GM21447 (cell line): Measurements from ENCODE around the gene MLPH.

Experiments used
- ATAC-seq: cut with Tn5 transposase; IDR thresholded peaks from one replicate; pipeline ENCODE4 v1.9.1; 2021; ENCODE audit not compliant: unreplicated experiment

Gene MLPH

DNA sequence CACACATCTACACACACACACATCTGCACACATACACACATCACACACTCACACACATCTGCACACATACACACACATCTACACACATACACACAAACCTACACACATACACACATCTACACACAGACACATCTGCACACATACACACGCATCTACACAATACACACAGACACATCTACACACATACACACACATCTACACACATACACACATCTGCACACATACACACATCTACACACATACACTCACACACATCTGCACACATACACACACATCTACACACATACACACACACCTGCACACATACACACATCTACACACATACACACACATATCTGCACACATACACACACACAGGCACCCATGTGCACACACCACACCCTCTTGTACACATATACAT lies 78.9 kb downstream of the MLPH start:
- no peak for ATAC-seq

- no peak for ATAC-seq
These were observed 79.6 kb downstream of the MLPH start, which contains the start of gene PRLH for GRCh38 chr2:237566401-237567235. Gene PRLH, plus strand, starts transcription at chr2:237566574. Its CDS starts 0 bp downstream, at chr2:237566574.

DNA sequence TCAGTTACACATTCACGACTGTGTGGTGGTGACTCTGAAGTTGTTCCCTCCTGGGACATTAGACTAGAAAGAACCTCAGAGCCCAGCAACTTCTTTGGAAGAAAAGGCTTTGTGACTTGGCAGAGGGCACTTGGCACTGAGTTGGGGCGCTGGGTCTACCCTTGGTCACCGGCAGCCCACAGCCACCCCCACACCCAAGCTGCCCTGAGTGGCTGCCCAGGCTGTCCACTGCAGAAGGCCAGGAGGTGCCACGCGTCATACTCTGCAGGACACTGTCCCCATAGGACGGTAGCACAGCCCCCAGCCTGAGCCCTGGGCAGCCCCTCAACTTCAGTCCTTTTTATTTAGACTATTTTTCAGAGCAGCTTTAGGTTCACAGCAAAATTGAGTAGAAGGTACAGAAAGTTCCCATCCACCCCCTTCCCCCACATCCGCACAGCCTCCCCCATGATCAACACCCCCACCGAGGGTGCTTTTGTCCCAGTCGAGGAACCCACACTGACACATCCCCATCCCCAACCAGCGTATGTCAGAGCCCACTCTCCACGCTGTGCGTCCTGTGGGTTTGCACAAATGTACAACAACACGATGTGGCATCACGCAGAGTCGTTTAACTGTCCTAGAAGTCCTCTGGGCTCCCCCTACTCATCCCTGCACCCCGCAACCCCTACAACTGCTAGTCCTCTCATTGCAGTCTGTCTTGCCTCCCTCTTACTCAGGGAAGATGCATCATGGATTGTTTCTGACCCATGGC lies 80.4 kb downstream of the MLPH start:
- ATAC-seq, result no peak

GRCh38 chr2:237568121-237568660 lies 81.1 kb downstream of the MLPH start:
- ATAC-seq, result no peak

DNA sequence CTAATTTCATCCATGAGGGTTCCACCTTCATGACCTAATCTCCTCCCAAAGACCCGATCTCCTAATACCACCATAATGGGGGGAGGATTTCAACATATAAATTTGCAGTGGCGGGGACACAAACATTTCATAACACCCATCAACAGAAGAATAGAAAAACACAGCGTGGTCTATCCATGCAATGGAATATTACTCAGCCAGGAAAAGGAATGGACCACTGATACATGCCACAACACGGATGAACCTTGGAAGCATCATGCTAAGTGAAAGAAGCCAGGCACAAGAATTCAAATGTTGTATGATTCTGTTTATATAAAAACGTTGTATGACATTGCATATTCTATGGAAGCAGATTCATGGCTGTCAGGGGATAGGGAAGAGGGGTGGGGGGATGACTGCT lies 82.0 kb downstream of the MLPH start:
- ATAC-seq, result no peak

- no peak for ATAC-seq
These were observed 82.8 kb downstream of the MLPH start for GRCh38 chr2:237569896-237570295.

GRCh38 chr2:237570776-237571335 lies 83.8 kb downstream of the MLPH start:
- no peak for ATAC-seq

DNA sequence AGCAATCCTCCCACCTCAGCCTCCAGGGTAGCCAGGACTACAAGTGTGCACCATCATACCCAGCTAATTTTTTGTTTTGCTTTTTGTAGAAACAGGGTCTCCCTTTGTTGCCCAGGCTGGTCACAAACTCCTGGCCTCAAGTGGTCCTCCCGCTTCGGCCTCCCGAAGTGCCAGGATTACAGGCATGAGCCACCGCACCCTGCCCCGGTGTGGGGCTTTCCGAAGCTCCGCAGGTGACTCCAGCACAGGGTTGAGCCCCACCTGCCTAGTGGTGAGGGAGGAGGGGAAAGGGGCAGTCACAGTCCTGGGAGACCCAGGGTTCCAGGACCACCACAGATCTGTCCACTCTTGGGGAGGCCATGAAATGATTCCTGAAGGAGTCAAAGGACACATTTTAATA lies 84.5 kb downstream of the MLPH start:
- no peak for ATAC-seq

GRCh38 chr2:237572021-237572741 lies 85.1 kb downstream of the MLPH start:
- ATAC-seq, result peak; percentile 89

GRCh38 chr2:237572742-237573101 lies 85.7 kb downstream of the MLPH start:
- ATAC-seq, result no peak

GRCh38 chr2:237573721-237574415 lies 86.8 kb downstream of the MLPH start:
- no peak for ATAC-seq

GRCh38 chr2:237574467-237574866 lies 87.4 kb downstream of the MLPH start:
- ATAC-seq, result no peak

GRCh38 chr2:237574894-237575868 lies 88.1 kb downstream of the MLPH start:
- ATAC-seq, result no peak

GRCh38 chr2:237575869-237576862 lies 89.1 kb downstream of the MLPH start:
- ATAC-seq, result no peak

GRCh38 chr2:237576974-237577373 lies 89.9 kb downstream of the MLPH start:
- ATAC-seq, result no peak

DNA sequence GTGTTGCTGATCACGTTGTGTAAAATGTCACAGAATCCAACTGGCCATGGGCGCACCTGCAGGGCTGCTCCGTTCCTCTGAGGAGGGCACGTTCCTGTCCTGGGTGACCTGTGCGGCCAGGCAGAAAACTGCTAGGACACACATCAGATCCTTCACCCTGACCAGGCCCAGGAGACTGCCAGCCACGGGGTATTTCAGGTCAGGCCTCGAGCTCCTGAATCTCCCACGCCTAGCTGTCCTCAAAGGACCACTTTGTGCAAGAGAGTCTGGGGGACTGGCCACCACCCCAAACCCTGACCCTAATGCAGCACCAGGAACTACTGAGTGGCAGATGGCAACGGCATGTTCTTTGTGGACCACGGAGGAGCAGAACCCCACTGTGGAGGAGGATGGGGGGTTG lies 90.4 kb downstream of the MLPH start:
- no peak for ATAC-seq

GRCh38 chr2:237577956-237578870 lies 91.2 kb downstream of the MLPH start:
- ATAC-seq, result no peak
